Activated naive CD8-positive, alpha-beta T cell treated with anti-CD3 and anti-CD28 coated beads, Interleukin-2, amount 50 U/mL, for 24 hours (primary cell): Measurements from ENCODE around the gene PODXL.

Experiments
- ATAC-seq: fragments of 150-1000 bp; cut with Tn5 transposase; one replicate; pipeline ENCODE4 v1.10.0; 2021
- DNase-seq: peaks from one replicate; pipeline ENCODE4 v3.0.0; 2021
- H3K27ac Mint-ChIP-seq: one replicate; pipeline ENCODE4 v1.8.0; 2021; ENCODE audit warnings: mild to moderate bottlenecking, mixed read lengths
- H3K27me3 Mint-ChIP-seq: one replicate; pipeline ENCODE4 v1.8.0; 2021; ENCODE audit warnings: mixed read lengths
- H3K36me3 Mint-ChIP-seq: one replicate; pipeline ENCODE4 v1.8.0; 2021; ENCODE audit warnings: low read depth, mixed read lengths
- H3K4me1 Mint-ChIP-seq: one replicate; pipeline ENCODE4 v1.8.0; 2021; ENCODE audit warnings: mixed read lengths
- H3K4me3 Mint-ChIP-seq: one replicate; pipeline ENCODE4 v1.8.0; 2021; ENCODE audit warnings: mild to moderate bottlenecking, moderate library complexity, mixed read lengths
- H3K9me3 Mint-ChIP-seq: one replicate; pipeline ENCODE4 v1.8.0; 2021; ENCODE audit warnings: mixed read lengths

The PODXL gene

DNA sequence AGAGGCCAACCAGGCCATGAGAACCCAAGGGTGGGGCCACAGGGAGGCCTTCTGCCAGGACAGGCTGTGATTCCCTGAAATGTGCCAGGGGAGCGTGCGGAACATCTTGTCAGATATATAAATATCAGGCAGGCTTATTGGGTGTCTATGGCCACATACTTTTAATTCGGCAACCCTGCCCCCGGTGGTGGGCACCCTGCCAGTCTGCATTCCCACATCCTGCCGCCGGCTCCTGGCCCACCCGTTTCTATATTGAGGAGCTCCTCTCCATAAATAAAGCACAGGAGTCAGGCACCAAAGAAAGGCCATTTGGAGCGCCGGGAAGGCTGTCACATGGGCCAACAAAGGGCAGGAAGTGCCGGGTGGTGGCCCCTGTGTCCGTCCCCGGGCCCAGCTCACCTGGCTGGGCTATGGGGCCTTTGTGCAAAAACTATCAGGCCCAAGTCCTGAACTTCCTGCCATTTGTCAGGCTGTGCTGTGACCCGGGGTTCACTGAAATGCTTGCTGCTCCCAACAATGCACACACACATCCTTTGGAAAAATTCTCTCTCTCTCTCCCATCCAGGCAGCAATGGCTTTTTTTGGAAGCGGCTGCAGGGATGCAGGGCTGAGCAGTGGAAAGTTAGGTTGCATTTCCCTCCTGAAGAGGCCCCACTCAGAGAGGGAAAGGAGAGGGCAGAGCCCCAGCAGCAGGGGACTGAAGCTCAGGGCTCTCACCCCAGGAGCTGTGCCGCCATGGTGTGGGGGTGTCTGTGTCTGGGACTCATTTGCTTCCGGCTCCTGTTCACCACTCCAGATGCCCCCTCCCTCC lies 25.0 kb upstream of the PODXL start:
- H3K4me3 Mint-ChIP-seq = no peak overlapping the region
- DNase-seq (no peak), ATAC-seq (no peak)
- no peak overlapping the region for H3K27ac Mint-ChIP-seq
- H3K36me3 Mint-ChIP-seq = no peaks in the 10 kb centered on the region
- H3K27me3 Mint-ChIP-seq = peaks cover 8% of the 10 kb centered on the region
- H3K9me3 Mint-ChIP-seq = no peaks in the 10 kb centered on the region
- H3K4me1 Mint-ChIP-seq = no peaks in the 10 kb centered on the region

DNA sequence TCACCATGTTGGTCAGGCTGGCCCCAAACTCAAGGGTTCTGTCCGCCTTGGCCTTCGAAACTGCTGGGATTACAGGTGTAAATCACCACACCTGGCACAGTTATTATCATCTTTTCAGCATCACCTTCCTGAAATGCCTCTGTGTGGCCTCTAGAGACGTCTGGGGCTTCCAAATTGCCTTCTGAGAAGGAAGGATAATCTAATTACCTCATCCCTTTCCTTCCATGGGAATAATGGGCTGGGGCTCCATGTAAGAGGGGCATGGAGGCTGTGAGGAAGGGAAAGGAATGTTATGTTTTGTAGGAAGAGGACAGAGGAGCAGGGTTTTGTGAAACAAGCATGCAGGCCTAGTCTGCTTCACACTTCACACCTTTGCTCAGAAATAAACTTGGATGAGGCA lies 22.2 kb upstream of the PODXL start:
- Mint-ChIP-seq H3K4me3 (no peak overlapping the region), H3K9me3 (no peaks in the 10 kb centered on the region), H3K4me1 (no peaks in the 10 kb centered on the region), H3K27ac (no peak overlapping the region), H3K27me3 (peaks cover 5% of the 10 kb centered on the region), H3K36me3 (no peaks in the 10 kb centered on the region)
- no peak for DNase-seq
- ATAC-seq = no peak

DNA sequence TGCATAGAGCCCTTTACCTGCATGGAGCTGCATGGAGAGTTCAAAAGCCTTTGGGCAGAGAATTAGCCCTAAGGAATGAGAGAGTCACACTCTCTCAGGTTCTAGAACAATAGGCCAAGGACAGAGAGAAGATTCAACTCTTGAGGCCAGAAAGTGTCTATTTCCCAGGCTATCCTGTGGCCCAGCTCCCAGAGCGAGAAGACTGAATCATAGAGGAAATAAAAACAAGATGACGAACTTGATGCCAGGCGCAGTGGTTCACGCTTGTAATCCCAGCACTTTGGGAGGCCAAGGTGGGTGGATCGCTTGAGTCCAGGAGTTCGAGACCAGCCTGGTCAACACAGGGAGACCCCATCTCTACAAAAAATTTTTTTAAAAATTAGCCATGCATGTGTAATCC lies 18.3 kb upstream of the PODXL start:
- no peaks in the 10 kb centered on the region for H3K36me3 Mint-ChIP-seq
- H3K27ac Mint-ChIP-seq = no peak overlapping the region
- ATAC-seq = no peak
- H3K4me3 Mint-ChIP-seq = no peak overlapping the region
- no peaks in the 10 kb centered on the region for H3K4me1 Mint-ChIP-seq
- peaks cover 2% of the 10 kb centered on the region for H3K27me3 Mint-ChIP-seq
- no peak for DNase-seq
- no peaks in the 10 kb centered on the region for H3K9me3 Mint-ChIP-seq

DNA sequence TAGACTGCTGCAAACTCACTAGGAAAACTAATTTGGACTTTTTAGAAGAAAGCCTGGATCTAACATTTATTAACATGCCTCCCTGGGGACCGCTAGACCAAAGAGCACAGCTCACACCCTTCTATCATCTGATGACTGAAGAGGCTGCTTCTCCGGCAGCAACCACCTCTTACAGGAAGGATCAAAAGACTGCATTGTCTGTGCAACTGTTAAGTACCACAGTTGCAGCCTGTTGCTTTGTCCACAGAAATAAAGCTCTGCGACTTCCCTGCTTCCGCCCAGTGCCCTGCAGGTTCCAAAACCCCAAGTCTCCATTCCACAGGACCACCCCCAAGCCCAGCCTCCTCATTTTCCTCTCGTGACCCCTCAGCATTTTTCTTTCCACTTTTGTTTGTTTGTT lies 14.0 kb upstream of the PODXL start:
- Mint-ChIP-seq H3K4me3 (no peak overlapping the region), H3K4me1 (no peaks in the 10 kb centered on the region), H3K9me3 (no peaks in the 10 kb centered on the region), H3K36me3 (no peaks in the 10 kb centered on the region), H3K27ac (no peak overlapping the region), H3K27me3 (peaks cover 2% of the 10 kb centered on the region)
- ATAC-seq (no peak), DNase-seq (no peak)

DNA sequence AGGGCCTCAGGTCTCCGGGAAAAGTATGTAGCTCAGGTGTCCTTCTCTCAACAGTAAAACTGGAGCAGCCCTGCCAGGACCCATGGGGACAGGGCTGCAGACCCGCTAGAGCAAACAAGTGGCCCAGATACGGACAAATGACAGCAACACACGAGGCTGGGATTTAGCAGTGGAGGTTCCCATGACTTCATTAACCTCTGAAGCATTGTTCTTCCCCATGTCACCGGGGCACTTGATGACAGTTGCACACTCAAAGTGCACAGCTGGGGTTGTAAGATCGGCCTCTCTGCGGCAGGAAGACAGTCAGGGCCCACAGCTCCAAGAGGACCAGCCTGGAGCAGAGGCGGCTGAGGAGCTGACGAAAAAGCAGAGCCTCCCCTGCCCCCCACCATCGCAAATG lies 12.5 kb upstream of the PODXL start:
- H3K4me1 Mint-ChIP-seq = no peaks in the 10 kb centered on the region
- DNase-seq = no peak
- H3K4me3 Mint-ChIP-seq = no peak overlapping the region
- H3K27ac Mint-ChIP-seq = no peak overlapping the region
- ATAC-seq = no peak
- H3K27me3 Mint-ChIP-seq = peaks cover 2% of the 10 kb centered on the region
- H3K9me3 Mint-ChIP-seq = no peaks in the 10 kb centered on the region
- H3K36me3 Mint-ChIP-seq = no peaks in the 10 kb centered on the region

DNA sequence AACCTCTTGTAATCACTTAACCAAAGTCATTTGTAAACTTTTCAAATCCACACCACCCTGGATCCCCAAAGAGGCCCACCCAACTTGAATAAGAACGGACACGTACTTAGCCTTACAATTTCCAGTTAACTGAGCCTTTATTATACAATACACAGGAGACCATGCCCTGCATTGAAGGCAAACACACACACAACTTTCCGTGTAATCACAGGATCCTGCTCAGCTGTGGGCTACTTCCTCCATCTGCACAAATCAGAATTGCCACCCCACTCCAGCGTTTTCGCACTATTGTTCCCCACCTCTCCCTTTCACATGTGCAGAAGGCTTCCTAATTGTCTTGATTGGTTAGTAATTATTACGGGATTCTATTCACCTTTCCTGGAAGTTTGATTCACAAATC lies 12.1 kb upstream of the PODXL start:
- Mint-ChIP-seq H3K9me3 (no peaks in the 10 kb centered on the region), H3K4me1 (no peaks in the 10 kb centered on the region), H3K27ac (no peak overlapping the region), H3K4me3 (no peak overlapping the region), H3K27me3 (no peaks in the 10 kb centered on the region), H3K36me3 (no peaks in the 10 kb centered on the region)
- no peak for DNase-seq
- no peak for ATAC-seq

DNA sequence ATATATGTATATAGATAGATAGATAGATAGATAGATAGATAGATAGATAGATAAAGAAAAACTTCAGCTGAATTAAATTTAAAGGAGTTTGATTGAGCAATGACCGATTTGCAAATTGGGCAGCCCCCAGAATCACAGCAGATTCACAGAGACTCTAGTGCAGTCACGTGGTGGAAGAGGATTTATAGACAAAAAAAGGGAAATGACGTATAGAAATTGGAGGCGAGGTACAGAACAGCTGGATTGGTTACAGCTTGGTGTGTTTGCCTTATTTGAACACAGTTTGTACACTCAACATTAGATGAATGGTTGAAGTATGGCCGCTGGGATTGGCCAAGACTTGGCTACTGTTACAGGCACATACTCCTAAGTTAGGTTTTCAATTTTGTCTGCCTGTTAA lies 8.2 kb upstream of the PODXL start:
- Mint-ChIP-seq H3K4me3 (no peak overlapping the region), H3K36me3 (no peaks in the 10 kb centered on the region), H3K9me3 (no peaks in the 10 kb centered on the region), H3K27ac (no peak overlapping the region), H3K27me3 (peaks cover 11% of the 10 kb centered on the region), H3K4me1 (no peaks in the 10 kb centered on the region)
- no peak for ATAC-seq
- DNase-seq = no peak

DNA sequence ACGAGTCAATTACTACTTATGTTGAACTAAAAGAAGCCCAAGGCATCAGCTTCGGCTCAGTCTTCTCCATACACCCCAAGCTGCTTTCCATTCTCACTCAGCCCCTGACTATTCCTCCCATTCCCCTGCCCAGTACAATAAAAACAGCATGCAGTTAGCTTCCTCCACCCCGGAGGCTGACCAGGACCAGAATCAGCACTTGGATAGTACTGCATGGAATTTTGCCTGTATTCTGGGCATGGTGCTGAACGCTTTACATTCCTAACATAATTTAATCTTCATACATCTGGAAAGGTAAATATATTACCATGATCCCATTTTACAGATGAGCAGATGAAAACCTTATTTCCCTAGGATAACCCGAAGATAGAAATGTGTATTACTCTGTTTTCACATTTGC lies 7.5 kb upstream of the PODXL start:
- Mint-ChIP-seq H3K4me1 (no peaks in the 10 kb centered on the region), H3K9me3 (no peaks in the 10 kb centered on the region), H3K36me3 (no peaks in the 10 kb centered on the region), H3K4me3 (no peak overlapping the region), H3K27me3 (peaks cover 12% of the 10 kb centered on the region), H3K27ac (no peak overlapping the region)
- no peak for DNase-seq
- ATAC-seq = no peak

DNA sequence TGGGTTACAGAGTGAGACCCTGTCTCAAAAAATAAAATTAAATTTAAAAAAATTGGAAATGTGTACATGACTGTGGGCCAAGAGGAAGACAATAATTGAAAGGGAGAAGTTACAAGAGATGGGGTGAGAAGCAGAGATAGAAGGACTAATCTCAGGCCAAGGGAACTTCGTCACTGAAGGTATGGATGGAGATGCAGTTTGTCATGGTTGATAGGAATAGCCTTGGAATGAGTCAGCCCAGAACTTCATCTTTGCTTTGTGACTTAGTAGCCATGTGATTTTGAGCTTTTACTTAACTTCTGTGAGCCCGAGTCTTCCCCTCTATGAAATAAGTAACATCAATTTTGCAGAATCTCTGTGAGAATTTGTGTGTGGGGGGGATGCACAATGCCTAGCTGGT lies 6.5 kb upstream of the PODXL start:
- Mint-ChIP-seq H3K4me3 (no peak overlapping the region), H3K9me3 (no peaks in the 10 kb centered on the region), H3K4me1 (no peaks in the 10 kb centered on the region), H3K27ac (no peak overlapping the region), H3K36me3 (no peaks in the 10 kb centered on the region), H3K27me3 (peaks cover 22% of the 10 kb centered on the region)
- ATAC-seq (no peak), DNase-seq (no peak)

DNA sequence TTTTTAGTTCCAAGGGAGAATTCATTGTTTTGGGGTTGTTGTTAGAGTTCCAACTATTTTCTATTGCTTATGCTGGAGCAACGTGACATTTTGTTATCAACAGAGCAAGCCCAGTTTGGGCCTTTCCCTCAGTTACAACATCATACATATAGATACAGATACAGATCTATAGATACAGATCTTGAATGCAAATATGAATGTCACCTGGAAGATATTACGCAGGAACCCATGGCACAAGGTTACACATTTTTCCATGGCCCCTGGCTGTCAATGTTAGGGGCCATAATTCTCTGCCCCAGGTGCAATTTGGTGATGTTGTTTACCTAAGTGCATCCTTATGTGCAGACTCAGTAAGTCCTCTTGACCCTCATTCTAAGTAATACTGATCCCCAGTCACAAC lies 3.6 kb upstream of the PODXL start:
- Mint-ChIP-seq H3K27ac (no peak overlapping the region), H3K36me3 (no peaks in the 10 kb centered on the region), H3K9me3 (no peaks in the 10 kb centered on the region), H3K4me1 (peaks cover 7% of the 10 kb centered on the region), H3K4me3 (no peak overlapping the region), H3K27me3 (peaks cover 40% of the 10 kb centered on the region)
- ATAC-seq (no peak), DNase-seq (no peak)

DNA sequence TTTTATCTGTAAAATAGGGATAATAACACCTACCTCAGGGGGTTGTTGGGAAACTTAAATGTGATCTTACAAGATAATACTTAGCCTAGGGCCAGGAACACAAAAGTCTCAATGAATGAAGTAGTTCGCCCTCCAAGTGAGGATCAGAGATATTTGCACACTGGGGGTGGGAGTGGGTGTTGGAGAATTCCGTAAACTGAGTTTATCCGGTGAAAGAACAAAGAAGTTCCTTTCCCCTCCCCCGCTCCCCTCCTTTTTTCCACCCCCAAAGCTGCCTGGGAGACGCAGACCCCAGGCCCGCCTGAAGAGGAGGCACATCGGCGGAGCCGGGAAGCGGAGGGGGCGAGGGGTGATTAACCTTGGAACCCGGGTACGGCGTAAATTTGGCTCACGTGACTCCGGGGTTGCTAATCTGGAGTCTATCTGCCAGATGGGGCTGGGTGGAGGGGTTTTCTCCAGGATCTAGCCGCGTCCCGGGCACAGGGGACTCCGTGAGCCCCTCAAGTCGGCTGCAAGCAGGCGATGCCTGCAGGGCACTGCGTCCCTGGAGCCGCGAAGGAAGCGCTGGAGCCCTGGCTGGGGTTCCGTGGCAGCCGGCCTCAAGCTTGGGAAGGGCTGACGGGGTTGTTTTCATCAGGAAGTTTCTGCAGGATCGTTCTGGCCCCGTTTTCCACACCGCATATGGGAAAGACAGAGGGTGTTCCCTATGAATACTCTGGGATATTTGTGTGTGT lies 1.4 kb upstream of the PODXL start:
- H3K4me1 Mint-ChIP-seq = peaks cover 7% of the 10 kb centered on the region
- H3K27me3 Mint-ChIP-seq = peaks cover 55% of the 10 kb centered on the region
- H3K4me3 Mint-ChIP-seq = no peak overlapping the region
- ATAC-seq = no peak
- H3K9me3 Mint-ChIP-seq = no peaks in the 10 kb centered on the region
- no peaks in the 10 kb centered on the region for H3K36me3 Mint-ChIP-seq
- DNase-seq = no peak
- no peak overlapping the region for H3K27ac Mint-ChIP-seq

DNA sequence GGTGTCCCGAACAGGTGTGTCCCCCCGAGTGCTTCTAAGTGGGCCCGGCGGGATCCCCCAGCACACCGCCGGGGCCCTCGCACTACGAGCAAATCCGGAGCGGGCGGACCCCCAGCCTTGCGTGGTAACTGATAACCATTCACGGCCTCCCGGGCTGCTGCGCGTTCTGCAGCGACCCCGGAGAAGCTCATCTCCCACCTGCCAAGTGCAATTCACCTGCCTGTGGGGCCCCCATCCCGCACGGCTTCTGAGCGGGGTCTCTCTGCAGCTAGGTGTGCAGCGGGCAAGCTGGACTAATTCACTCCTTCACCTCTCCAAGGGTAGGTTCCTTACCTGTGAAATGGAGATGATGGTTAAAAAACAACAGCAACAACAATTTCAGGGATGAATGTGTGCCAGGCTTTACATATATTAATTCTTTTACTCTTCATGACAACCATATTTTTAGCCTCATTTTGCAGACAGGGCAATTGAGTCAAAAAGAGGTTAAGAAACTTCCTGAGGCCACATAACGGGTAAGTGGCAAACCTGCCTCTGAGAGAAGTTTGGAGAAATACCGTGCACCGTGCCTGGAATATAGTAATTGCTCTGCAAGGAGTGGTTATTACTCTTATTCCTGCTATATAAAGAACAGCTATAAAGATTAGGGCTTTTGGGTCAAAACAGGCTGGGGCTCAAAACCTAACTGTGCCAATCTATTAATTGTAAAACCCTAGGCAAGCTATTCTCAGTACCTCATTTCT lies 652 bp upstream of the PODXL start:
- no peaks in the 10 kb centered on the region for H3K36me3 Mint-ChIP-seq
- ATAC-seq (no peak), DNase-seq (peak; percentile 3)
- peaks cover 59% of the 10 kb centered on the region for H3K27me3 Mint-ChIP-seq
- no peak overlapping the region for H3K27ac Mint-ChIP-seq
- H3K4me3 Mint-ChIP-seq = peak overlapping the region; percentile 57
- H3K4me1 Mint-ChIP-seq = peaks cover 7% of the 10 kb centered on the region
- no peaks in the 10 kb centered on the region for H3K9me3 Mint-ChIP-seq

DNA sequence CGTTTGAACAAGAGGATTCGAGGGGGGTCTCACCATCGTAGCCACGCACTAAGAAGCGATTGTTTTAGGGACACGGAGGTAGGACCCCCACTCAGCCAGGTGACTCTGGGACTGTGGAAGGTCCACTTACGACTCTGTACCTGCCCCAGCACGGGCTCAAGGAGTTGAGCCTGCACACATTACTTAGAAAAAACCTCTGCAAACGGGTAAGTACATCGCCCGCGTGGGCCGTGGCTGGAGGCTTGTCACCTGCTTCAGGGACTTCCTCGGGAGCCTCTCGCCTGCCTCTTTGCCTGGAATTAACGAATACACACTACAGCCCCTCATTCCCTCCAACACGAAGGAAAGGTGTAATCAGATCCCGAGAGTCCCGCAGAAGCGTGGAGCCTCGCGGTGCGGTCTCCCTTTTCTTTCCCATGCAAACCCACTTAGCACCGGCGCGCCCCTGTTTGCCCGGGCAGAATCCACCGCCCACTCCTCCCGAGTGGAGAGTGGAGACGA lies 826 bp downstream of the PODXL start:
- ATAC-seq = no peak
- Mint-ChIP-seq H3K9me3 (no peaks in the 10 kb centered on the region), H3K4me1 (peaks cover 7% of the 10 kb centered on the region), H3K27ac (no peak overlapping the region), H3K4me3 (peak overlapping the region; percentile 68), H3K36me3 (no peaks in the 10 kb centered on the region), H3K27me3 (peaks cover 55% of the 10 kb centered on the region)
- peak; percentile 19 for DNase-seq

DNA sequence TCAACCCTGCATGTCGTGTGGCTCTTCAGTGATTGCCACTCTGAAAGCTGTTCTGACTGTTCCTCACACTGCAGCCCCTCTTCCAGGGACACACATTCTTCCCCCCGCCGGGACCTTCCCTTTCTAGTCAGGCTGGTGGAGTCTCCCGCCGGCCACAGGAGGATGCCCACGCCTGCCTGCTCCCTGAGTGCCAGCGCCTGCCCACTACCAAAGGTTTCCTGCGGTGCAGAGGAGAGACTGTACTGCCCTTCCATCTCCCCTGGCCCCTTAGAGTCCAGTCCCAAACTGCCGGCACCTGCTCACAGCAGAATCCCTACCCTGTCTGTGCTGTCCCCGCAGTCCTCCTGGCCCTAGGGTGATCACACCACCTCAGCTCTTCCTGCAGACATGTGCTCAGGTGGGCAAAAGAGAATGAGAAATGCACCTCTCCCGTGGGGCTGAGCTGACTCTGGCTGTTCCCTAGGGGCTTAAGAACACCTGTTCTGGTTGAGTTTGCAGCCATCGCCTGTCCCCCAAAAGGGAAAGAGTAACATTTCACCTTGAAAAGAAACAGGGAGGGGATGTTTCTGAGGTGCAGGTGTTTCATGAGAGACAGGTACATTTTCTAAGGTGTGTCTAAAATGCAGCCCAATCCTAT lies 1.4 kb downstream of the PODXL start:
- Mint-ChIP-seq H3K4me3 (no peak overlapping the region), H3K27ac (no peak overlapping the region), H3K4me1 (peaks cover 7% of the 10 kb centered on the region), H3K9me3 (no peaks in the 10 kb centered on the region), H3K36me3 (no peaks in the 10 kb centered on the region), H3K27me3 (peaks cover 54% of the 10 kb centered on the region)
- ATAC-seq (no peak), DNase-seq (no peak)
